HG03108 (cell line): ENCODE data around the gene ATP1A1.

ENCODE experiments used
- ATAC-seq: cut with Tn5 transposase; IDR thresholded peaks from one replicate; pipeline ENCODE4 v1.9.1; 2021; ENCODE audit warnings: moderate library complexity; ENCODE audit not compliant: unreplicated experiment

Gene ATP1A1

GRCh38 chr1:116370181-116370580 is 2.9 kb upstream of the ATP1A1 start:
- ATAC-seq = no peak

DNA sequence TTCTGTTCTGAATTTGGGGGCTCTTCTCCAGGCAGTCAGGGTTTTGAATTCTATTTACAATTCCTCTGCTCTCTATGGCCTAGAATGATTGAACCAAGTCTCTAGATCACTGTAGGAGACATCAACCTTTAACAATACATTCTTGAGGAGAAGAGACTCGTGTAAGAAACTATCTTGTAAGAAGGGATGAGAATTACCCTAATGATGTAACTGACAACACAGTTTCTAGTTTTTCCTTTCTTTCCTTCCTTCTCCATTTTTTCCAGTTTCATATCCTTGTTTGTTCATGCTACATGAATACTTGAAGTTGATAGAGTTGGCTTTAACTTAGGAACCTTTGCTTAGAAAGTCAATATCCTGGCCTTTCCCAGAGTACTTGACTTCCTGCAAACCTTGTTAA is 1.3 kb upstream of the ATP1A1 start:
- ATAC-seq = no peak

GRCh38 chr1:116372191-116372590 is 853 bp upstream of the ATP1A1 start:
- no peak for ATAC-seq

GRCh38 chr1:116373431-116374352 is 648 bp downstream of the ATP1A1 start:
- no peak for ATAC-seq

DNA sequence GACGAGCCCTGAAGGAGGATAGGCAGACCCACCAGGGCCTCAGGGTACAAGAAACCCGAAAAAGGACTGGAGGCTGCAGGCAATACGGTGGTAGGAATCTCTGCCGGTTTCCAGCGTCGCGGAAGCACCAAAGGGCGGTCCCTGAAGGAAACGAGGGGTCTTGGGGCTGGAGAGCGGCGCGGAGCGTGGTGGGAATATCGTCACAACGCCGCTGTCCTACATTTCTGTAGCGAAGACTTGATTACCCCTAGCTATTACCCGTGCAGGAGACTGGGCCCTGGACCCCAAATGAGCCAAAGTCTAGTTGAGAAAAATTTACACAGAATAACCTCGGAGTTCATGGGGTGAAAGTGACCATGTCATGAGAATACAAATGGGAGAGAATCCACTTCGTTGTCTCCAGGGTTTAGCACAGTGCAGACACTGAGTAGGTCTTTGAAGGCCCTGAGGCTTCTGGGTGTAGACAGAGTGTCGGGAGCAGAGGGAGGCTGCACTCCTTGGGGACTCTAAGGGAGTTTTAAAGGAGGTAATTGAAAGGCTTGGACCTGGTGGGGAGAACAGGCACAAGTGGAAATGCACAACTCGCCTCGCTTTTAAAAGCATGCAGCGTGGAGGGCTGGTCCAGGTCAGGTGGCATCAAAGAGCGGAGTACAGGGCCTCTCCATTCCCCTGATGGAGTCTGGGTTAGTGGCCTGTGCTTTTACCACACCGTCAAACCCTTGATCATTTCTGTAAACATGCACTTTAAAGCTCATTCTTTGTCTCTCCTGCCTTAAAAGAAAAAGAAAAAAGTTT is 1.5 kb downstream of the ATP1A1 start:
- no peak for ATAC-seq

GRCh38 chr1:116375148-116375886 is 2.3 kb downstream of the ATP1A1 start:
- no peak for ATAC-seq

DNA sequence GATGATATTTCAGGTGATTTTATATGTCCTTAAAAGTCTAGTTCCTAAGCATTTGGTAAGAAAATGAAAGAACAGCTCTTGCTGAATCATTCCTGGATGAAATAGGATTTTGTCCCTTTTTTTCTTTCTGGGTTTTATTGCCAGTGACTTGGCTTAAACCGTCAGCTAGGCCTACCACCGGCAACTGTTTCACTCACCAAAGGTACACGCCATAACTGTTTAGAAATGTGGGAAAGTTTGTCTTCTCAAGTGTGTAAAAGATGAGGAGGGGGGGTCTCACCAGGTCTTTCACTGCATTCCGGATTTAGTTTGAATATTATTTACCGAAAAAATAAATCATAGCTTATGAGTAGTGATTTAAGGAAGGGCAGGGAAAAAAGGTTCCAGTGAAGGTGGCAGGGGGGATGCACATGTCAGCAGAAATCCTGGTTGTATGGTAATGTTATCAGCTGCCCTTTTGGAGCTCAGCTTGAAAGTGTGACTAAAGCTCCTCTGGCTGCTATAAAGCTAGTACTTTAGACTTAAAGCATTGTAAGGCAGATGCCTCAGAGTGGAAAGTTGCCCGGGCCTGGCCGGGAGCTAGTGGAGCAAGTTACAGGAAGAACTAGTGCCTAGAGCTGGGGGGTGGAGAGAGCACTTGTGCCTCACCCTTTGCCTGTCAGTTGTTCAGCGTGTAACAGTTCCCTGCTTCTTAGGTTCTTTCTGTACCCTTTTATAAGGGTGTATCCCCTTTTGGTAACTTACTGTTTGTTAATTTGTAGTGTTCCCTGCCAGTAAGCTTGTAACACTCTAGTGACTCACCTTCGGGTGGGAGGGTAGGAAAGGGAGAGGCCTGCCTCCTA is 3.1 kb downstream of the ATP1A1 start:
- ATAC-seq = no peak

DNA sequence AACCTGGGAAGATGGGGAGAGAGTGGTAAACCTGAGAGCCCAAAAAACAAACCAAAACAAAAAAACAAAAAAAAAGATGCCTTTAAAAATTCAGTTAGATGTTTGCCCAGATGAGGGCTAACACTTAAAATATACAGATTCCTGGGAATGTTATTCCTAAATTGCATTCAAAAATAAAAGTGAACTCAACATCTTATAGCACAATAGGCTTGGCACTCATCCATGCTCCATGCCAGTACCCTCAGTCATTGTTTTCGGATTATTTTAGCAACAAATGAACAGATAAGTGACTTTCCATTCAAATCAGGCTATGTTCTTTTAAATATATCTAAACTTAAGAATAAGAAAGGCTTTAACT is 3.7 kb downstream of the ATP1A1 start:
- ATAC-seq = no peak

DNA sequence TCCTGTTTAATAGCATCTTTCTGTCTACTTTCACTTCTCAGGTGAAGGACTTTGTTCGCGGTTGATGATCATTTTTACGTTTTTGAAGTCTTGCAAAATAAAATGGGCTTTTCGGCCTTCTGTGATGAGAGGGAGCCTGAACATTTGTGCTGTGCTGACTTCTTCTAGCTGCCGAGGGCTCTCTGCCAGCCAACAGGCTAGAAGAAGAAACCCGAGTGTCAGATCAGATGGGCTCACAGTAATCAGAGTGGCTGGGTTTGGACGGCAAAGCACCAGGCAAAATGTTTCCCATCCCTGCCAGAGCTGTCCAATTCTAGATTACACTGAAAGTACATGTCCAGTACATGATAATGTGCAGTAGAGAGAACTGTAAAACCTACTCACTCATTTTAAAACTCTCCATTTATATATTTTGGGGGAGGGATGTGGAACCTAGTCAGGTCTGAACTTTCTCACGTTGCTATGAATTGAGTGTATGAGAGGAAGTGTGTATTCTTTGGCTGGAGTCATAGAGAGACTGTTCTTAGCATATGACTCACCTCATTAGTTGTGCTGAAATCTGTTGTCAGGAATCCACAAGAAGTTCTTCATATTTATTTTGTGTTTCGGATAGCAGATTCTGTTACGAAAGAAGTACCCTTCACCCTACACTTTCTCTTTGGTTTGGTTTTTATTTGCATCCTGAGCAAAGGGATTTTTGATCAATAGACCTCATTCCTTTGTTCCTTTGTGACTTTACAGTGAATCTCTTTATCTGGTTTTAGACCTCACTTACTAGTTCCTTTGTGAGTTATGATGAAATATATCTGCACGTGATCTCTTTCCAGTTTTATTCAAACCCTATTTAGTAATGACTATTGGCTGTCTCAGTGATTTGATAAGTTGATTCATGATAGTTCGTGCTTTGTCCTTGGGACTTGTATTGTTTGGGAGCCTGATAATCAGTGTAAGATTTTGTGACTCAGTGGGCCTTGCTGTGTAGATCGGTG is 4.8 kb downstream of the ATP1A1 start:
- ATAC-seq = peak; percentile 64

DNA sequence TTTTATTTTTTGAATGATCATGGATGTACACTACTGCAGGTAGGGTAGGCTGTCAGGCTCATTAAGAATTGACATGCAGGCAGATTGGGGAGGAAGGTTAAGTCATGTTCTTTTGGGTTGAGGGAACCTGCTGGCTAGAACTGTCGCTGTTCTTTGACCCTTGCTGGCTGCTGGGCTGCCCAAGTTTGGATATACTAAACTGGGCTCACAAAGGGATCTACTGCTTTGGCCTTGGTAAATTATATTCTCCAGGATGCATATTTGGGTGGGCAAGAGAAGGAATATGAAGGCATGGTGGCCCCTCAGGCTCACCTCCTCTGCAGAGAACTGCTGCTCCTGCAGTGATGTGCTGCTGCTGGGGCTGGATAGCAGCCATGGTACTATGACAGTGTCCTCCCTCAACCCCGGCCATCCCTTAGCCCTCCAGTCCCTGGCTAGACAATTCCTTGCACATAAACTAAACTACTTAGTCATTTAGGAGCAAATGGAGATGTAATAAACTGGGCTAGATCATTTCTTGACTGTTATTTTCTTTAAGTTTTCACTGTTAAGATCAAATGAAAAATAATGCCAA is 6.1 kb downstream of the ATP1A1 start:
- ATAC-seq = no peak

DNA sequence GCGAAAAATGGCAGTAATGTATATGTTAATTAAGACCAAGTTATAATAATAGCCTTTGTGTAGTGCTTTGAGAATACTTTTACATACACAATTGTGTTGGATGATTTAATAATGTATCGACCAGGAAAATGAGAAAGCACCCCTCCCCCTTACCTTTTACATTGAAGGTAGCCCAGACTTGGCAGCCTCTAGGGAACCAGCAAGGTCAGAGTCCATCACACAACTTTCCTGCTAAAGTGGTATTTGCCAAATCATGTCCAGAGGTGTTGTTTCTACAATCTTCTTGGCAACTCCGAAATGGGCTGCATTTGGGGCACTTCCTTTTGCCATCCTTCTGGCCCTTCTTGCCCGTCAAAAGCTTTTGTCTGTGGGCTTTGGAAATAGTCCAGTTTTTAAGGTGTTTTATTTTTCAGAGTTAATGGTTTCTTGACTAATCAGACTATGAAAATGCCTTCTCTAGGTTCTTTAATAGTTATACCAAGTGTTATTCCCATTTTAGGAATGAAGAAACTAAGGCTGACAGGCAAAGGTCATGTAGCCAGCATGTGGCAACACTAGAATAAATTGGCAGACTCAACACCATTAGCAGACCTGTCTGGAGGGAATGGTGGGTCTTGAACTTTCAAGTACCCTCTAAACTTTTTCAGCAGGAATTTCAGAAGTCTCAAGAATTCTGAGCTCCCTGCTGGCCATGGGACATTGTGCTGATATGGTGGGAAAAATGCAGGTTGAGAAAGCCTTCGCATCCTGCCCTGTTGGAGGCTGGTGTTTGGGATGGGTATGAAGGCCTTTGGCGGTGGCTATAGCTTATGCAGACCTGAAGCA is 6.8 kb downstream of the ATP1A1 start:
- no peak for ATAC-seq

DNA sequence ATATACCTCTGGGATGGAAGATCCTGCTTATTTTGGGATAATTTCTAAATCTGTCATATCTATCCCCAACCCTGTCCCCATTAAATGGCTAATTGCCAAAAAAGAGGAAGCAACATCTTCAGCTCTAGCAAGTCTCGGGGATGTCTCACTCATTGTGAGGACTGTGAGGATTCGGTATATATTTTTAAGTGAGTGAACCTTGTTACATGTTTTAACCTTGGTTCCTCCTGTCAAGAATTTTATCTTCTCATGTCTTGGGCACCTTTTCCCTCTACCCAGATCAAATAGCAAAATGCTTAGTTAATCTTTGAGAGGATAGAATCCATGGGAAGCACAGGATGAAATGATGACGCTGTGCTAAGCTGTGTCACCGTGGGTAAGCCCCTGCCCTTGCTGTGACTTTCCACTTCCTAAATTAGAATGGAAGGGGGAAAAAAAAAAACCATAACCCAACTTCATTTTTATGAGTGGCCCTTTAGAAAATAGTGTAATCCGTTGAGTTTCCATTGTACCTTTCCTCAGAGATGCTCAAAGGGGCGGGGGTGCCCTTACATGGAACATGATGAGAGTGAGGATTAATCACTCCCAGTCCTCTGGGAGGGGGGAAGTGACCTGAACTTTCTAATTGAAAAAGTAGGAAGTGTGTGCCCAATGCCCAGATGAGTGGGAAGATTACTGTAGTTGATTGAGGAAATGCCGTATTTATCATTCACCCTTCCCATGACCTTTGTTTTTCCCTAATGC is 7.6 kb downstream of the ATP1A1 start:
- no peak for ATAC-seq

- no peak for ATAC-seq
These were observed 9.3 kb downstream of the ATP1A1 start for GRCh38 chr1:116382321-116382720.

DNA sequence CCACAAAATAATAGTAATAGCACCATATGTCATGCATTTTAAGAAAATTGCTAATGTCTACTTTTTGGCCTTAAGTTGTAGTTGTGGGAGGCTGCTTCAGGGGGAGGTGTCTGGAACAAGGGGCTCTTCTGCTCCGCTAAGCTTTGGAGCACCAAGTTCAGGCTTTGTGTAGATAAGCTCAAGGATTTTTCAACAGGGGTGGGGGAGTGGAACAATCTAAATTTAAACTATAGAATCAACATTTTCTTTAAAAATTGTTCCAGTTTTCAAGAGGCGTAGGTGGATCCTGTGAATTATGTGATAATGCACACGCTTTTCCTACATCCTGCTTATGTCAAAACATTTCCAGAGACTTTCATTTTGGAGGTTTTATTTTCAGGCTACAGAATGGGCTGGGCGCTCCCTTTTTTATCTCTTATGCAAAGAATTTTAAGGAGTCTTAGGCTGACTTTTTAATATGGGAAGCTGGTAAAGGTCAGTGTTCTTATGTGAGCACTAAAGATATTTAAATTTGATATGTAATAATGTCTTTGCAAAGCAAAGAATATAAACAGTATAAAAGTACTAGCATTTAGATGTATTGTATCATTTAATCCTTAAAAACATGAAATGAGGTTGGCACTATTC is 9.9 kb downstream of the ATP1A1 start:
- ATAC-seq = no peak

GRCh38 chr1:116386042-116386441 is 13.0 kb downstream of the ATP1A1 start:
- no peak for ATAC-seq

- ATAC-seq = no peak
These were observed 14.5 kb downstream of the ATP1A1 start for GRCh38 chr1:116387551-116387950.

DNA sequence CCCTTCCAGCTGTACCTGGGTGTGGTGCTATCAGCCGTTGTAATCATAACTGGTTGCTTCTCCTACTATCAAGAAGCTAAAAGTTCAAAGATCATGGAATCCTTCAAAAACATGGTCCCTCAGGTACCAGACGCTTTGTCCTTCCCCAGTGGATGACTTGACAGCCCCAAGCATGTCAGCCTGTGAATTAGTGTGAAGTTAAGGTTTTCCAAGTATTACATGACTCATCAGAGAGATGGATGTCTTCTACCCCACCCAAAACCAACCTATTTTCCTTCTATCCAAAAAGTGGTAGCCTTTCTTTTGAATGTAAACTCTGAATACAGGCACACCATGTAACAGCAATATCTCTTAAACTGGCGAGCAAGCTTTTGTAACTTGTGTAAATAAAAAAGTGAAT is 15.1 kb downstream of the ATP1A1 start:
- no peak for ATAC-seq
